HCT116 (cell line): ENCODE data around the gene PELI3.

Experiments
- CTCF ChIP-seq, 3 experiments: fragments of 200-600 bp in 1 of 3; sonication (generic) in 1 of 3; IDR thresholded peaks in 2 of 3; conservative IDR thresholded peaks in 1 of 3; 2 replicates each; pipeline ENCODE4 v1.5.1; 2012 to 2017; ENCODE audit warnings: low read depth in 2 of 3, low read length in 2 of 3, antibody characterized with exemption in 1 of 3, borderline replicate concordance in 1 of 3, control low read depth in 1 of 3, mild to moderate bottlenecking in 1 of 3, mixed read lengths in 1 of 3, mixed run types in 1 of 3, moderate library complexity in 1 of 3; ENCODE audit not compliant: insufficient read depth in 1 of 3
- EZH2phosphoT487 ChIP-seq: fragments of 200-600 bp; IDR thresholded peaks from 2 replicates; pipeline ENCODE4 v1.6.1; 2018; ENCODE audit warnings: antibody characterized with exemption, borderline replicate concordance
- POLR2AphosphoS5 ChIP-seq: IDR thresholded peaks from 2 replicates; pipeline ENCODE4 v1.6.1; 2011; ENCODE audit warnings: mild to moderate bottlenecking, low read depth, low read length, moderate library complexity
- RAD21 ChIP-seq: IDR thresholded peaks from 2 replicates; pipeline ENCODE4 v1.6.1; 2012; ENCODE audit warnings: low read depth, mild to moderate bottlenecking

- TF ChIP-seq POLR2AphosphoS5 (no peak), CTCF (IDR thresholded peaks at IDR 0.05 in 2 of 3, conservative IDR thresholded peaks at IDR 0.05 in 1 of 3; ENCODE audit: borderline replicate concordance in 1 of 3, insufficient read depth in 1 of 3, low read depth in 2 of 3, low read length in 2 of 3) (no peak), EZH2phosphoT487 (no peak), RAD21 (no peak)
Observed at GRCh38 chr11:66492161-66492865, 25.6 kb downstream of the PELI3 start.
